ENCODE data around the gene CCDC201. TPM values are rescaled to one million over a fixed set of nuclear protein-coding genes. Genes with fewer than 3 reads are reported as not detected.

CCDC201 gene
- total RNA-seq, 1 experiment from 2014 or later = not detected

DNA sequence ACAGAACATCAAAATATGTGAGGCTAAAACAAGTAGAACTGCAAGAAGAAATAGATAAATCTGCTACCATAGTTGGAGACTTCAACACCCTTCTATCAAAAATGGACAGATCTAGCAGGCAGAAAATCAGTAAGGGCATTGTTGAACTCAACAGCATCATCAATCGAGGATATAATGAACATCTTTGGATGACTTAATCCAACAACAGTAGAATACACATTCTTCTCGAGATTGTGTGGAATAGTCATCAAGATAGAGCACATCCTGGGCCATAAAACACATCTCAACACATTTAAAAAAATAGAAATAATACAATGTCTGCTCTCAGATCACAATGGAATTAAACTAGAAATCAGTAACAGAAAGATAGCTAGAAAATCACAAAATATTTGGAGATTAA lies 25.3 kb upstream of the CCDC201 start:
- H4K20me1 ChIP-seq (ENCODE audit: insufficient read depth, low read depth, low read length) = no peaks in the 10 kb centered on the region
- no peaks in the 10 kb centered on the region for H3K9me2 ChIP-seq (replicated peaks; ENCODE audit: insufficient read depth, low read length)
- no peak overlapping the region for H3K4me3 ChIP-seq (ENCODE audit: low read length)
- no peaks in the 10 kb centered on the region for H3K36me3 ChIP-seq (ENCODE audit: insufficient read depth, low read length)
- H3K79me2 ChIP-seq (ENCODE audit: low read length) = no peaks in the 10 kb centered on the region
- H3K9me3 ChIP-seq (ENCODE audit: low read length) = no peaks in the 10 kb centered on the region
- H3K27me3 ChIP-seq (ENCODE audit: low read length) = no peaks in the 10 kb centered on the region; the same call in 1 of the 2 replicates
- DNase-seq = no peak
- no peak overlapping the region for H3K4me2 ChIP-seq (ENCODE audit: low read depth, low read length, poor library complexity, severe bottlenecking)
- H3K9ac ChIP-seq (ENCODE audit: low read length) = no peak overlapping the region
- no peaks in the 10 kb centered on the region for H3K4me1 ChIP-seq (ENCODE audit: low read length)
- H3K27ac ChIP-seq (ENCODE audit: low read length) = no peak overlapping the region
- no peak overlapping the region for H2AFZ ChIP-seq (ENCODE audit: low read length)

GRCh38 chr7:45897042-45897690 lies 24.3 kb upstream of the CCDC201 start:
- H3K4me3 ChIP-seq (ENCODE audit: low read length) = no peak overlapping the region
- no peaks in the 10 kb centered on the region for H3K27me3 ChIP-seq (ENCODE audit: low read length)
- no peaks in the 10 kb centered on the region for H3K4me1 ChIP-seq (ENCODE audit: low read length)
- H3K9me2 ChIP-seq (replicated peaks; ENCODE audit: insufficient read depth, low read length) = no peaks in the 10 kb centered on the region
- H3K27ac ChIP-seq (ENCODE audit: low read length) = no peak overlapping the region
- DNase-seq = no peak
- no peaks in the 10 kb centered on the region for H3K79me2 ChIP-seq (ENCODE audit: low read length)
- no peaks in the 10 kb centered on the region for H4K20me1 ChIP-seq (ENCODE audit: insufficient read depth, low read depth, low read length)
- no peak overlapping the region for H3K9ac ChIP-seq (ENCODE audit: low read length)
- no peak overlapping the region for H2AFZ ChIP-seq (ENCODE audit: low read length)
- no peak overlapping the region for H3K4me2 ChIP-seq (ENCODE audit: low read depth, low read length, poor library complexity, severe bottlenecking)
- H3K36me3 ChIP-seq (ENCODE audit: insufficient read depth, low read length) = no peaks in the 10 kb centered on the region
- no peaks in the 10 kb centered on the region for H3K9me3 ChIP-seq (ENCODE audit: low read length)

DNA sequence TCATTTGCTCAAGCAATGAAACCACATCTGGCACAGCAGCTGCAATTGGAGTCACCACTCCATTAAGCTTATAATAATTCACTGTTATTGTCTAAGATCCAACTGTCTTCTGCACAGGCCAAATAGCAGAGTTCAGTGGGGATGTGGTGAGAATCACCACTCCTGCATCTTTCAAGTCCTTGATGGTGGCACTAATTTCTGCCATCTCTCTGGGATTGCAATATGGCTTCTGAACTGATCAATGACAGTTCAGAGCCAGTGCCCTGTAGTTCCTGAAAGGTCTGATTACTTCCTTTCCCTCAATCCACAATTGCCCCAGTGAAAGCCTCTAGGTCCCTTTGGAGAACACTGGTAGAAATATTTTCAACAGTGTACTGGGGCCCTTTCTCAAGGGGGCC lies 21.8 kb upstream of the CCDC201 start:
- no peak for DNase-seq
- H3K9me3 ChIP-seq (ENCODE audit: low read length) = no peaks in the 10 kb centered on the region
- H4K20me1 ChIP-seq (ENCODE audit: insufficient read depth, low read depth, low read length) = no peaks in the 10 kb centered on the region
- no peak overlapping the region for H3K9ac ChIP-seq (ENCODE audit: low read length)
- no peaks in the 10 kb centered on the region for H3K27me3 ChIP-seq (ENCODE audit: low read length)
- H3K36me3 ChIP-seq (ENCODE audit: insufficient read depth, low read length) = no peaks in the 10 kb centered on the region
- H3K9me2 ChIP-seq (replicated peaks; ENCODE audit: insufficient read depth, low read length) = no peaks in the 10 kb centered on the region
- H3K4me1 ChIP-seq (ENCODE audit: low read length) = no peaks in the 10 kb centered on the region
- H3K4me3 ChIP-seq (ENCODE audit: low read length) = no peak overlapping the region
- no peak overlapping the region for H3K27ac ChIP-seq (ENCODE audit: low read length)
- H3K4me2 ChIP-seq (ENCODE audit: low read depth, low read length, poor library complexity, severe bottlenecking) = no peak overlapping the region
- H3K79me2 ChIP-seq (ENCODE audit: low read length) = no peaks in the 10 kb centered on the region
- no peak overlapping the region for H2AFZ ChIP-seq (ENCODE audit: low read length)

DNA sequence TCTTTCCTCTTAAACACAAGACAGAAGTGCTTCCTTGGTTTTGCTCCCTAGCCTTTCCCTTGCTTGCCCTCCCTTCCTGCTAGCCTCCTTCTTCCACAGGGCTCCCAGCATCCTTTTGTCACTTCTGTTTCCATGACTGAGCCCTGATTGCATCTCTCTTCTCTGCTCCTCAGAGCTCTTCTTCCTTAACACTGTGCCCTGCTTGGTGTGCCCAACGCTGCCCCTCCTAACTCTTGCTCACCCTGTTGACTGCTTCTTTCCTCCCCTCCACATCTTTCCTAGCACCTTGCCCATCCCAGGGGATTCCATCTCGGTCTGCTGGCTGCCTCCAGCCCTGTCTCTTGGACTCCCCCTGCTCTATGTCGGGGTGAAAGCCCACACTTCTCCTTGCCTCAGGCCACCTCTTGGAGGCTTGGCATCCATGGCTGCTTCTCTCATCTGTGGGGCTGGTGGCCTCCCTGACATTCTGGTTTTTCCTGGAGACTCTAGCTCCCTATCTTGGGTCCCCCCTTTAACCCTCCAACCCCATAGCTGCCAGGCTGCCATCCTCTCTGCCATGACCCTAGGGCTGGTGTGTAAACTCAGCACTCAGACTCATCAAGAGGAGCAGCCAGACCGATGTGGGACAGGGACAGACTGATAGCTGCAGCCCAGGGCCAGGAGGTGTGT lies 21.2 kb upstream of the CCDC201 start:
- DNase-seq = no peak
- Histone ChIP-seq H3K4me3 (ENCODE audit: low read length) (no peak overlapping the region), H3K79me2 (ENCODE audit: low read length) (no peaks in the 10 kb centered on the region), H4K20me1 (ENCODE audit: insufficient read depth, low read depth, low read length) (no peaks in the 10 kb centered on the region), H3K36me3 (ENCODE audit: insufficient read depth, low read length) (no peaks in the 10 kb centered on the region), H3K4me1 (ENCODE audit: low read length) (no peaks in the 10 kb centered on the region), H3K4me2 (ENCODE audit: low read depth, low read length, poor library complexity, severe bottlenecking) (no peak overlapping the region), H2AFZ (ENCODE audit: low read length) (no peak overlapping the region), H3K27me3 (ENCODE audit: low read length) (no peaks in the 10 kb centered on the region), H3K9me3 (ENCODE audit: low read length) (no peaks in the 10 kb centered on the region), H3K9ac (ENCODE audit: low read length) (no peak overlapping the region), H3K27ac (ENCODE audit: low read length) (no peak overlapping the region), H3K9me2 (replicated peaks; ENCODE audit: insufficient read depth, low read length) (no peaks in the 10 kb centered on the region)

DNA sequence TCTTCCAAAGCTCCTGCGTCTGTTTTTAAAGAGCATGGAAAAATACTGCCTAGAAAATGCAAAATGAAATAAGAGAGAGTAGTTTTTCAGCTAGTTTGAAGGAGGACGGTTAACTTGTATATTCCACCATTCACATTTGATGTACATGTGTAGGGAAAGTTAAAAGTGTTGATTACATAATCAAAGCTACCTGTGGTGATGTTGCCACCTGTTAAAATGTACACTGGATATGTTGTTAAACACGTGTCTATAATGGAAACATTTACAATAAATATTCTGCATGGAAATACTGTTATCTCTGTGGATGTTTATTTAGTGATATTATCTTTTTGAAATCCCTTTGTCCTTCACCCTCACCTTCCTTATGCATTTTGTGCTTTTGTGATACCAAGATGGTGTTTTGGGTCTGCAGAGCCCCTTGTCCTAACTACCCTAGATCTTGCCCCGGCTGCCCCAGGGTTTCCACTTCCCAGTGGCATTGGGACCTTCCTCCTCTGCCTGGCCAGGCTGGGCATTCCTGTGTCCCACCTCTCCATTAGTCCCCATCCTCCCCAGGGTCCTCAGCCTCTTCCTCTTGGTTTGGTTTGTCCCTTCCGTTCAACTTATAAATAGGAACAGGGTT lies 20.6 kb upstream of the CCDC201 start:
- H3K36me3 ChIP-seq (ENCODE audit: insufficient read depth, low read length) = no peaks in the 10 kb centered on the region
- DNase-seq = no peak
- no peaks in the 10 kb centered on the region for H3K79me2 ChIP-seq (ENCODE audit: low read length)
- H3K4me3 ChIP-seq (ENCODE audit: low read length) = no peak overlapping the region
- H3K9me3 ChIP-seq (ENCODE audit: low read length) = no peaks in the 10 kb centered on the region
- H3K4me1 ChIP-seq (ENCODE audit: low read length) = no peaks in the 10 kb centered on the region
- no peaks in the 10 kb centered on the region for H3K27me3 ChIP-seq (ENCODE audit: low read length)
- no peak overlapping the region for H3K4me2 ChIP-seq (ENCODE audit: low read depth, low read length, poor library complexity, severe bottlenecking)
- no peak overlapping the region for H3K27ac ChIP-seq (ENCODE audit: low read length)
- no peak overlapping the region for H2AFZ ChIP-seq (ENCODE audit: low read length)
- H4K20me1 ChIP-seq (ENCODE audit: insufficient read depth, low read depth, low read length) = no peaks in the 10 kb centered on the region
- H3K9ac ChIP-seq (ENCODE audit: low read length) = no peak overlapping the region
- no peaks in the 10 kb centered on the region for H3K9me2 ChIP-seq (replicated peaks; ENCODE audit: insufficient read depth, low read length)

GRCh38 chr7:45892407-45893035 lies 19.6 kb upstream of the CCDC201 start:
- no peak for DNase-seq
- H3K4me1 ChIP-seq (ENCODE audit: low read length) = no peaks in the 10 kb centered on the region
- H3K79me2 ChIP-seq (ENCODE audit: low read length) = no peaks in the 10 kb centered on the region
- H3K4me3 ChIP-seq (ENCODE audit: low read length) = no peak overlapping the region
- no peaks in the 10 kb centered on the region for H3K36me3 ChIP-seq (ENCODE audit: insufficient read depth, low read length)
- no peaks in the 10 kb centered on the region for H3K9me3 ChIP-seq (ENCODE audit: low read length)
- no peak overlapping the region for H2AFZ ChIP-seq (ENCODE audit: low read length)
- no peaks in the 10 kb centered on the region for H3K9me2 ChIP-seq (replicated peaks; ENCODE audit: insufficient read depth, low read length)
- no peak overlapping the region for H3K9ac ChIP-seq (ENCODE audit: low read length)
- no peaks in the 10 kb centered on the region for H3K27me3 ChIP-seq (ENCODE audit: low read length)
- no peak overlapping the region for H3K27ac ChIP-seq (ENCODE audit: low read length)
- H3K4me2 ChIP-seq (ENCODE audit: low read depth, low read length, poor library complexity, severe bottlenecking) = no peak overlapping the region
- H4K20me1 ChIP-seq (ENCODE audit: insufficient read depth, low read depth, low read length) = no peaks in the 10 kb centered on the region

DNA sequence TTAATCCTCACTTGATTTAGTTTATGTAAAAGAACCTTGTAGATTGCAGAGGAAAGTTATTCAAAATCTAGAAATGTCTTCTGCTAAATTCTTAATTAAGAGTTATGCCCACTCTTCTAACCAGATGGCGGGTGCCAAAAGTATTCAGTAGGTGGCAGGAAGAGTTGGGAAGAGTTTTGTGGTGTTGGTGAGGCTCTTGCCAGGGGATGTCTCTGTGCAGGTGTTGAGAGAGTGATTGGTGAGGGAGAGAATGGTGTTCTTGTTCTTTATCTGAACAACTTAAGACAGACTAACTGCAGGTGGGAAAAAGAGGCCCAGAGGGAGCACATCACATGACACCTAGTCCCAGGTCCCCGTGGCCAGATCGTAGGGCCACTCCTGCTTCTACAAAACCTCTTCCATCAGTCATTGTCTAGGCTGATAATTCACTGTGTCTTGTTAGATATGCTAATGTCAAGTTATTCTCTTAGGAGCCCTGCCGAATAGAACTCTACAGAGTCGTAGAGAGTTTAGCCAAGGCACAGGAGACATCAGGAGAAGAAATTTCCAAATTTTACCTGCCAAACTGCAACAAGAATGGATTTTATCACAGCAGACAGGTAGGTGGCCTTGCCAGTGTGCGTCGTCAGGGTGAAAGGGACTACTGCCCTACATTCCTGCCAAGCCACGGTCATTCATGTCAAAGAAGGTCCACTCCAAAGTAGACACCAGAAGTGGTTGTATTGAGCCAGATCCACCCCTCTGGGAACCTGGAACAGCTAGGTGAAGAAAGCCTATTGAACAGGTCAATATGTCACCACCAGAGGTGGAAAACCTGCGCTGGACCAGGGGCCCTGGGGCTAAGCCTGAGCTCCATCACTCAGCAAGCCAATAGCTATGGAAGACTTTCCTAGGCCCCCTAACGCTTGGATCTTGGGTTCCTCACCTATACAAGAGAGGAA lies 18.9 kb upstream of the CCDC201 start:
- Histone ChIP-seq H2AFZ (ENCODE audit: low read length) (no peak overlapping the region), H3K4me1 (ENCODE audit: low read length) (no peaks in the 10 kb centered on the region), H4K20me1 (ENCODE audit: insufficient read depth, low read depth, low read length) (no peaks in the 10 kb centered on the region), H3K9me3 (ENCODE audit: low read length) (no peaks in the 10 kb centered on the region), H3K27ac (ENCODE audit: low read length) (no peak overlapping the region), H3K36me3 (ENCODE audit: insufficient read depth, low read length) (no peaks in the 10 kb centered on the region), H3K27me3 (ENCODE audit: low read length) (no peaks in the 10 kb centered on the region), H3K9me2 (replicated peaks; ENCODE audit: insufficient read depth, low read length) (no peaks in the 10 kb centered on the region), H3K4me3 (ENCODE audit: low read length) (no peak overlapping the region), H3K79me2 (ENCODE audit: low read length) (no peaks in the 10 kb centered on the region), H3K4me2 (ENCODE audit: low read depth, low read length, poor library complexity, severe bottlenecking) (no peak overlapping the region), H3K9ac (ENCODE audit: low read length) (no peak overlapping the region)
- DNase-seq = no peak
